ENCODE measurements around the gene PPM1H.
"Not testable (repeated sequence)": the region's sequence is repeated elsewhere in the genome, so short reads cannot be mapped to it uniquely, and the experiment has no call there.

PPM1H gene

DNA sequence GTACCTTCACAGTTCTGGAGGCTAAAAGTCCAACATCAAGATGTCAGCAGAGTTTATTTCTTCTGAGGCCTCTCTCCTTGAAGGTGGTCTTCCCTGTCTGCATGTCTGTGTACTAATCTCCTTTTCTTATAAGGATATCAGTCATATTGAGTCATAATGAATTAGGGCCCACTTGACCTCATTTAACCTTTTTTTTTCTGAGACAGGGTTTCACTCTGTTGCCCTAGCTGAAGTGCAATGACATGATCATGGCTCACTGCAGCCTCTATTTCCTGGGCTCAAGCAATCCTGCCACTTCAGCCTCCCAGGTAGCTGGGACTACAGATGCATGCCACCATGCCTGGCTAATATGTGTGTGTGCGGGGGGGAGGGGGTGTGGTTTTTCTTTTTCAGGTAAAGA, 41.7 kb downstream of the PPM1H start:
- Histone ChIP-seq H3K36me3 (ENCODE audit: control insufficient read depth in 2 of 2, insufficient read depth in 2 of 2, low read length in 2 of 2) (no peaks in the 10 kb centered on the region), H3K9me3 (ENCODE audit: control insufficient read depth in 2 of 2, low read length in 2 of 2) (no peaks in the 10 kb centered on the region), H3K9ac (ENCODE audit: low read depth in 1 of 2, low read length in 2 of 2) (no peak overlapping the region), H3K4me1 (ENCODE audit: control insufficient read depth in 2 of 2, insufficient read depth in 2 of 2, low read length in 2 of 2) (no peaks in the 10 kb centered on the region), H3K27ac (ENCODE audit: low read depth in 2 of 2, low read length in 2 of 2) (no peak overlapping the region), H3K27me3 (ENCODE audit: control insufficient read depth in 2 of 2, insufficient read depth in 2 of 2, low read length in 2 of 2) (no peaks in the 10 kb centered on the region), H3K4me3 (ENCODE audit: low read length in 2 of 2) (no peak overlapping the region)

DNA sequence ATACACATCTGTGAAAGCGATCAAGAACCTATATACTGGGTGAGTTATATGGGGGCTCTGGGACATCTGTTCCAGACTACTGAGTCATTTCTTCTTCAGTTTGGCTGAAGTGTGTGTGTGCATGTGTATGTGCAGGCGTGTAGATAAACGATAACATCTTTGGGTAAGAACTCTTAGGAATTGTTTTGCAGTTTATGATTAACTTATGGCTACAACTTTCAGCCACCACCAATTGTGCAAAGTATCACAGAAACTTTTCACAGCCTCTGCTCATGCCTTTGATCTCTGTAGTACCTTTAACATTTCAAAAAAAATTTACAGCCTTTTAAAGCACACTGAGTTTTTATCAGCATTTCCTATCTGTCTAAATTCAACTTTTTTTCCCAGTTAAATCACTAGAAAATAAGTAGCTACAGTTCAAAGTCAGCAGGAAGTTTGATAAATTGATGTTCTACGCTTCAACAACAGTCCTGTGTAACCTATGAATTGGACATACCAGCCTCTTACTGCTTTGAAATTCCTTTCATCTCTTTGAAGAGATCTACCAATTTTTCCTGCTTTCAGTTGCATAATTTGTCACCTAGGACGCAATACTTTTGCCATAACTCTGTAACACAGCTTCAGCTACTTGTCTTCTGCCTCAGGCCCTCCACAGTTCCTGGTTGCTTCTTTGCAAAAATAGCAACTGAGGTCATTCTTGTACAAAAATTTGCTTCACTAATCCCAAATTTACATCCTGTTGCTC, 43.0 kb downstream of the PPM1H start:
- H3K9ac ChIP-seq (ENCODE audit: low read depth in 1 of 2, low read length in 2 of 2) = no peak overlapping the region

DNA sequence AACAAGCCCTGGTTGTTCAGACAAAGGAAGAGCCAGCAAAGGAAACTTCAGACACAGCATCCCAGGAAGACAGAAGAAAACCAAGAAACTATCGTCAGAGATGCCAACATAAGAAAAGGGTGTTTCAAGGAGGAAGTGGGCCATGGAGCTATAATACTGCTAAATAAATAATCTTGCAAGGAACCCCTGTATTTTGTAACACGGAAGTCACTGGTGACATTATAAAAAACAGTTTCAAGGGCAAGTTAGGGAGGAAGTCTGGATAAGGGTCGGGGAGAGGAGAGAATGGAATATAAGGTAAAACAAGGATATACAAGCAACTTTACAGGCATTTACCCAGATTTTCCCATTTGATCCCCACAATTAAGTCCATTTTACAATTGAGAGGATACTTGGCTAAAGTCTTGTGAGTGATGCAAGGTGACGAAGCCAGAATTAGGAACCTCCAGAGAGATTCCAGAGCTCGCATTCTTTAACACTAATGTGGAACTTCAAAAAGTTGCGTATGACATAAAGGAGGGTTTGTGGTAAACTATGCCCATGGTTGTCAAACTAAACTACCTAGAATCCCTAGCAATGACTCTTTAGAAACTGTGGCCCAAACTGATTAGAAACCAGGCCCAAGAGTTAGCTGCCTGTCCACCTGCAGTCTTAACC, 46.4 kb downstream of the PPM1H start:
- Histone ChIP-seq H3K27ac (ENCODE audit: low read depth in 2 of 2, low read length in 2 of 2) (no peak overlapping the region), H3K36me3 (ENCODE audit: control insufficient read depth in 2 of 2, insufficient read depth in 2 of 2, low read length in 2 of 2) (no peaks in the 10 kb centered on the region), H3K4me3 (ENCODE audit: low read length in 2 of 2) (no peak overlapping the region), H3K4me1 (ENCODE audit: control insufficient read depth in 2 of 2, insufficient read depth in 2 of 2, low read length in 2 of 2) (no peaks in the 10 kb centered on the region), H3K9me3 (ENCODE audit: control insufficient read depth in 2 of 2, low read length in 2 of 2) (no peaks in the 10 kb centered on the region), H3K9ac (ENCODE audit: low read depth in 1 of 2, low read length in 2 of 2) (no peak overlapping the region), H3K27me3 (ENCODE audit: control insufficient read depth in 2 of 2, insufficient read depth in 2 of 2, low read length in 2 of 2) (no peaks in the 10 kb centered on the region)

More for the DNA sequence above, 43.0 kb downstream of the PPM1H start:
- no peaks in the 10 kb centered on the region for H3K36me3 ChIP-seq (ENCODE audit: control insufficient read depth in 2 of 2, insufficient read depth in 2 of 2, low read length in 2 of 2)
- no peaks in the 10 kb centered on the region for H3K9me3 ChIP-seq (ENCODE audit: control insufficient read depth in 2 of 2, low read length in 2 of 2)
- no peaks in the 10 kb centered on the region for H3K4me1 ChIP-seq (ENCODE audit: control insufficient read depth in 2 of 2, insufficient read depth in 2 of 2, low read length in 2 of 2)
- H3K27me3 ChIP-seq (ENCODE audit: control insufficient read depth in 2 of 2, insufficient read depth in 2 of 2, low read length in 2 of 2) = no peaks in the 10 kb centered on the region
- no peak overlapping the region for H3K4me3 ChIP-seq (ENCODE audit: low read length in 2 of 2)
- no peak overlapping the region for H3K27ac ChIP-seq (ENCODE audit: low read depth in 2 of 2, low read length in 2 of 2)

DNA sequence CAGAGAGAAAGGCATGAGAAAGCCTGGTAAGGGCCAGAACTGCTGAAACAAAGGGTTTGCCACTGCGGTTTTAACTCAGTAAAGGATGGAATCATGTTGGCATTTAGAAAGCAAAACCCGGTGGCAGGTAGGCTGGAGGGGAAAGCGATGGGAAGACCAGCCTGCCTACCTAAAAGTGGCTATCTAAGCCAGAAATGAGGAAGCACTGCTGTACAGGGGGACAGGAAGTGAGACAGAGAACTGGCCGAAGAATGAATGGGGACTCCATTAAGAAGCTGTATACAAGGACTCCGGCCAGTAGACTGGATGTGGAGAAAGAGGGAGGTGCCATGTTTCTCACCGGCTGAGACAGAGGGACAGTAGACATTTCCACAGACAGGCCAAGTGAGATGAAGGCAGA, 48.2 kb downstream of the PPM1H start:
- Histone ChIP-seq H3K36me3 (ENCODE audit: control insufficient read depth in 2 of 2, insufficient read depth in 2 of 2, low read length in 2 of 2) (no peaks in the 10 kb centered on the region), H3K27ac (ENCODE audit: low read depth in 2 of 2, low read length in 2 of 2) (no peak overlapping the region), H3K27me3 (ENCODE audit: control insufficient read depth in 2 of 2, insufficient read depth in 2 of 2, low read length in 2 of 2) (no peaks in the 10 kb centered on the region), H3K9me3 (ENCODE audit: control insufficient read depth in 2 of 2, low read length in 2 of 2) (no peaks in the 10 kb centered on the region), H3K9ac (ENCODE audit: low read depth in 1 of 2, low read length in 2 of 2) (no peak overlapping the region), H3K4me3 (ENCODE audit: low read length in 2 of 2) (no peak overlapping the region), H3K4me1 (ENCODE audit: control insufficient read depth in 2 of 2, insufficient read depth in 2 of 2, low read length in 2 of 2) (no peaks in the 10 kb centered on the region)

DNA sequence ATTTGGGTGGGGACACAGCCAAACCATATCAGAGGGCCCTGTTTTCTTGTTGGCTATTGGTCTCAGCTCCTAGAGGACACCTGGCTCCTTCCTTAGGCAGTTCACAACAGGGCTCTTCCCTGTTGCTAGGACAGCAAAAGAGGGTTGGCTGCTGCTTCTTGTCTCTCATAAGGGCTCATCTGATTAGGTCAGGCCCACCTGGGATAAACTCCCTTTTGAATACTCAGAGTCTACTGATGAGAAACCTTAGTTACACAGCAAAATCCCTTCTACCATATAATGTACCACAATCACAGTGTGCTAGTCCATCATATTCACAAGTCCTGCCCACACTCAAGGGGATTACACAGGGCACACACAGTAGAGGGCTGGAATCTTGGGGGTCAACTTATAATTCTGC, 49.7 kb downstream of the PPM1H start:
- Histone ChIP-seq H3K9me3 (ENCODE audit: control insufficient read depth in 2 of 2, low read length in 2 of 2) (no peaks in the 10 kb centered on the region), H3K9ac (ENCODE audit: low read depth in 1 of 2, low read length in 2 of 2) (no peak overlapping the region), H3K27ac (ENCODE audit: low read depth in 2 of 2, low read length in 2 of 2) (no peak overlapping the region), H3K36me3 (ENCODE audit: control insufficient read depth in 2 of 2, insufficient read depth in 2 of 2, low read length in 2 of 2) (no peaks in the 10 kb centered on the region), H3K4me1 (ENCODE audit: control insufficient read depth in 2 of 2, insufficient read depth in 2 of 2, low read length in 2 of 2) (no peaks in the 10 kb centered on the region), H3K27me3 (ENCODE audit: control insufficient read depth in 2 of 2, insufficient read depth in 2 of 2, low read length in 2 of 2) (no peaks in the 10 kb centered on the region), H3K4me3 (ENCODE audit: low read length in 2 of 2) (no peak overlapping the region)

DNA sequence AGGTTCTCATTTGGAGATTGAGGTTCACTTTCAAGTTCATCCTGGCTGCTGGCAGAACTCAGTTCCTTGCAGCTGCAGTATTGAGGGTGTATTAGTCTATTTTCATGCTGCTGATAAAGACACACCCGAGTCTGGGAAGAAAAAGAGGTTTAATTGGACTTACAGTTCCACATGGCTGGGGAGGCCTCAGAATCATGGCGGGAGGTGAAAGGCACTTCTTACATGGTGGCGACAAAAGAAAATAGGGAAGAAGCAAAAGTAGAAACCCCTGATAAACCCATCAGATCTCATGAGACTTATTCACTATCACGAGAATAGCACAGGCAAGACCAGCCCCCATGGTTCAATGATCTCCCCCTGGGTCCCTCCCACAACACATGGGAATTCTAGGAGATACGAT, 50.1 kb downstream of the PPM1H start:
- not testable (repeated sequence) for H3K4me1 ChIP-seq (ENCODE audit: control insufficient read depth in 2 of 2, insufficient read depth in 2 of 2, low read length in 2 of 2)

DNA sequence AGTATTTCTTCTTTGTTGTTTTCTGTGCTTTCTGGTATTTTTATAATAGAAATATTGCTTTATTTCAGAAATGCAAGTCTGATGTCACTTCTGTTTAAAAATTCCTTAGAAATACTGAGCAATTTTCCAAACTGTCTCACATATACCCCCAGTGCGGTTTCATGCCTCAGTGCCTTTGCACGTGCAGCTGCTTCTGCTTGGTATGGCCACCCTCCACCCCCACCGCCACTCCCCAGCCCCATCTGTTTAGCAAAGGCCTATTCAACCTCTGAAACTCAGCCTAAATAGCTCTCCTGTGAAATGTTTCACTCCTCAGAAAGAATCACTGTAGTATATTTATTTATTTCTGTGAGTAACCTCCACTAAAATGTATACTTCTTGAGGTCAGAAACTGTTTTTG, 52.3 kb downstream of the PPM1H start:
- H3K27ac ChIP-seq (ENCODE audit: low read depth in 2 of 2, low read length in 2 of 2) = no peak overlapping the region
- no peak overlapping the region for H3K9ac ChIP-seq (ENCODE audit: low read depth in 1 of 2, low read length in 2 of 2)

More for the DNA sequence above, 50.1 kb downstream of the PPM1H start:
- H3K27me3 ChIP-seq (ENCODE audit: control insufficient read depth in 2 of 2, insufficient read depth in 2 of 2, low read length in 2 of 2); H3K9me3 ChIP-seq (ENCODE audit: control insufficient read depth in 2 of 2, low read length in 2 of 2); H3K27ac ChIP-seq (ENCODE audit: low read depth in 2 of 2, low read length in 2 of 2); H3K4me3 ChIP-seq (ENCODE audit: low read length in 2 of 2); H3K9ac ChIP-seq (ENCODE audit: low read depth in 1 of 2, low read length in 2 of 2); H3K36me3 ChIP-seq (ENCODE audit: control insufficient read depth in 2 of 2, insufficient read depth in 2 of 2, low read length in 2 of 2): not testable (repeated sequence)

DNA sequence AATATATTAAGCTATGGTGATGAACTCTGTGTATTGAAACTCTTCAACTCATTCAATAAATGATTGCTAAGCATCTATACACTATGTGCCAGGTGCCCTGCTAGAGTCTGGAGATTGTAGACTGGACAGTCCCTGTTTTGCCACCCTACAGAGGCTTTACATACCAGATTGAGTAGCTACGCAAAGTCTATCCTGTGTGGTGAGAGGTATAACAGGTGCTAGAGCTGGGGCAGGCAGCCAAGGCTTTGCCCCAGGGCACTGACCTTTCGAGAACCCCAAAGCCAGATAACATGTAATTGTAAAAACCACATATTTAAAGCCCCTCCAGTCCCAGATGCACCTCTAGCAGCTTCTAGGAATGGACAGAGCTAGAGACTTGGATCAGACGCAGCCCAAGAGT, 52.8 kb downstream of the PPM1H start:
- H3K27me3 ChIP-seq (ENCODE audit: control insufficient read depth in 2 of 2, insufficient read depth in 2 of 2, low read length in 2 of 2) = no peaks in the 10 kb centered on the region
- H3K27ac ChIP-seq (ENCODE audit: low read depth in 2 of 2, low read length in 2 of 2) = no peak overlapping the region
- H3K4me1 ChIP-seq (ENCODE audit: control insufficient read depth in 2 of 2, insufficient read depth in 2 of 2, low read length in 2 of 2) = no peaks in the 10 kb centered on the region
- H3K4me3 ChIP-seq (ENCODE audit: low read length in 2 of 2) = no peak overlapping the region
- no peak overlapping the region for H3K9ac ChIP-seq (ENCODE audit: low read depth in 1 of 2, low read length in 2 of 2)
- no peaks in the 10 kb centered on the region for H3K9me3 ChIP-seq (ENCODE audit: control insufficient read depth in 2 of 2, low read length in 2 of 2)
- no peaks in the 10 kb centered on the region for H3K36me3 ChIP-seq (ENCODE audit: control insufficient read depth in 2 of 2, insufficient read depth in 2 of 2, low read length in 2 of 2)

More for the DNA sequence above, 52.3 kb downstream of the PPM1H start:
- H3K4me1 ChIP-seq (ENCODE audit: control insufficient read depth in 2 of 2, insufficient read depth in 2 of 2, low read length in 2 of 2) = no peaks in the 10 kb centered on the region
- no peaks in the 10 kb centered on the region for H3K27me3 ChIP-seq (ENCODE audit: control insufficient read depth in 2 of 2, insufficient read depth in 2 of 2, low read length in 2 of 2)
- H3K9me3 ChIP-seq (ENCODE audit: control insufficient read depth in 2 of 2, low read length in 2 of 2) = no peaks in the 10 kb centered on the region
- no peaks in the 10 kb centered on the region for H3K36me3 ChIP-seq (ENCODE audit: control insufficient read depth in 2 of 2, insufficient read depth in 2 of 2, low read length in 2 of 2)
- H3K4me3 ChIP-seq (ENCODE audit: low read length in 2 of 2) = no peak overlapping the region

DNA sequence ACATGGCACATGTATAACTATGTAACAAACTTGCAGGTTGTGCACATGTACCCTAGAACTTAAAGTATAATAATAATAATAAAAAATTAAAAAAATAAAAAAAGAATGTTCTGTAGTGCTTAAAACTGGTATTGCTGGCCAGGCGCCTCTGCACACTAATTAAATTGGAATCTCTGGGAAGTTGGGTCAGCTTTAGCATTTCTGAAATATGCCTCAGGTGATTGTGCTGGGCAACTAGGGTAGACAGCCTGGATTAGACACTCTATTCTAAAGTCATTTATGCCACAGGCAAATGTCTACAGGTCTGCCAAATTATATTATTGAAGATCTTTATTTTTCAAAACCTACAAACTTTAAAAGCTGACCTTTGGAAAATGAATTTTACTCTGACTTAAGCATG, 55.3 kb downstream of the PPM1H start:
- H3K9me3 ChIP-seq (ENCODE audit: control insufficient read depth in 2 of 2, low read length in 2 of 2) = no peaks in the 10 kb centered on the region
- no peaks in the 10 kb centered on the region for H3K36me3 ChIP-seq (ENCODE audit: control insufficient read depth in 2 of 2, insufficient read depth in 2 of 2, low read length in 2 of 2)
- H3K4me1 ChIP-seq (ENCODE audit: control insufficient read depth in 2 of 2, insufficient read depth in 2 of 2, low read length in 2 of 2) = no peaks in the 10 kb centered on the region
- H3K27me3 ChIP-seq (ENCODE audit: control insufficient read depth in 2 of 2, insufficient read depth in 2 of 2, low read length in 2 of 2) = no peaks in the 10 kb centered on the region
- H3K27ac ChIP-seq (ENCODE audit: low read depth in 2 of 2, low read length in 2 of 2) = no peak overlapping the region
- no peak overlapping the region for H3K4me3 ChIP-seq (ENCODE audit: low read length in 2 of 2)
- H3K9ac ChIP-seq (ENCODE audit: low read depth in 1 of 2, low read length in 2 of 2) = no peak overlapping the region

DNA sequence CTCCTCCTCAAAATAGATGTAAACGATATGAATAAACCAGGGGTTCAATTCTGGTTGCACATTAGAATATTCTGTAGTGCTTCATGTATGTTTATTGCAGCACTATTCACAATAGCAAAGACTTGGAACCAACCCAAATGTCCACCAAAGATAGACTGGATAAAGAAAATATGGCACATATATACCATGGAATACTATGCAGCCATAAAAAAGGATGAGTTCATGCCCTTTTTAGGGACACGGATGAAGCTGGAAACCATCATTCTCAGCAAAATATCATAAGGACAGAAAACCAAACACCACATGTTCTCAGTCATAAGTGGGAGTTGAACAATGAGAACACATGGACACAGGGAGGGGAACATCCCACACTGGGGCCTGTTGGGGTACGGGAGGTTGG, 55.7 kb downstream of the PPM1H start:
- H3K4me1 ChIP-seq (ENCODE audit: control insufficient read depth in 2 of 2, insufficient read depth in 2 of 2, low read length in 2 of 2); H3K27me3 ChIP-seq (ENCODE audit: control insufficient read depth in 2 of 2, insufficient read depth in 2 of 2, low read length in 2 of 2); H3K9ac ChIP-seq (ENCODE audit: low read depth in 1 of 2, low read length in 2 of 2); H3K36me3 ChIP-seq (ENCODE audit: control insufficient read depth in 2 of 2, insufficient read depth in 2 of 2, low read length in 2 of 2); H3K4me3 ChIP-seq (ENCODE audit: low read length in 2 of 2); H3K27ac ChIP-seq (ENCODE audit: low read depth in 2 of 2, low read length in 2 of 2); H3K9me3 ChIP-seq (ENCODE audit: control insufficient read depth in 2 of 2, low read length in 2 of 2): not testable (repeated sequence)
